NCI-H748 treated with DMSO at 0.1 percent for 48 hours (cell line): Measurements from ENCODE around the gene KPNA6.
A peak's percentile ranks its signal among the peaks of the same experiment; 100 is the strongest.

Source experiments
- DNase-seq: peaks from one replicate; lab custom pipeline; 2025; lab: John Stamatoyannopoulos, UW

The KPNA6 gene

GRCh38 chr1:32187850-32188249, 80.0 kb downstream of the KPNA6 start:
- DNase-seq: no peak

GRCh38 chr1:32192220-32192948, 84.5 kb downstream of the KPNA6 start:
- DNase-seq: no peak

GRCh38 chr1:32194984-32195383, 87.1 kb downstream of the KPNA6 start:
- DNase-seq: no peak

GRCh38 chr1:32195531-32195930, 87.7 kb downstream of the KPNA6 start:
- DNase-seq: no peak

- no peak for DNase-seq
Measured at GRCh38 chr1:32195972-32196823, 88.3 kb downstream of the KPNA6 start.

- no peak for DNase-seq
Measured at GRCh38 chr1:32197074-32197473, 89.2 kb downstream of the KPNA6 start.

GRCh38 chr1:32197837-32198236, 90.0 kb downstream of the KPNA6 start:
- no peak for DNase-seq

- DNase-seq: no peak
Measured at GRCh38 chr1:32198237-32199042, 90.6 kb downstream of the KPNA6 start.

GRCh38 chr1:32199043-32199716, 91.3 kb downstream of the KPNA6 start:
- DNase-seq: no peak

GRCh38 chr1:32199717-32200072, 91.8 kb downstream of the KPNA6 start:
- no peak for DNase-seq

- DNase-seq: peak; percentile 67
Measured at GRCh38 chr1:32200226-32201010, 92.6 kb downstream of the KPNA6 start, which contains the start of gene CCDC28B. Gene CCDC28B (plus strand): TSS chr1:32200595. CDS start chr1:32201936, 1,341 bp downstream.

- no peak for DNase-seq
Measured at GRCh38 chr1:32201011-32201855, 93.4 kb downstream of the KPNA6 start.

GRCh38 chr1:32204943-32205361, 97.1 kb downstream of the KPNA6 start:
- peak; percentile 17 for DNase-seq

GRCh38 chr1:32205401-32206370, 97.8 kb downstream of the KPNA6 start, which contains the start of gene IQCC:
Gene IQCC (plus strand): TSS chr1:32205671. CDS start chr1:32205682, 11 bp downstream.
- peak; percentile 79 for DNase-seq

- no peak for DNase-seq
Measured at GRCh38 chr1:32208469-32208868, 100.6 kb downstream of the KPNA6 start.

- DNase-seq: peak; percentile 57
Measured at GRCh38 chr1:32208891-32209328, 101.1 kb downstream of the KPNA6 start, which contains the start of gene DCDC2B. Gene DCDC2B (plus strand): TSS chr1:32209089. CDS start chr1:32209094, 5 bp downstream.

GRCh38 chr1:32215629-32216480, 108.0 kb downstream of the KPNA6 start:
- no peak for DNase-seq

- DNase-seq: no peak
Measured at GRCh38 chr1:32216566-32216965, 108.7 kb downstream of the KPNA6 start.
